GM18499 (cell line): ENCODE data around the gene SLC25A47.

Experiments
- ATAC-seq: cut with Tn5 transposase; IDR thresholded peaks from one replicate; pipeline ENCODE4 v1.9.1; 2021; ENCODE audit warnings: moderate number of reproducible peaks; ENCODE audit not compliant: insufficient read depth, unreplicated experiment

Gene SLC25A47

DNA sequence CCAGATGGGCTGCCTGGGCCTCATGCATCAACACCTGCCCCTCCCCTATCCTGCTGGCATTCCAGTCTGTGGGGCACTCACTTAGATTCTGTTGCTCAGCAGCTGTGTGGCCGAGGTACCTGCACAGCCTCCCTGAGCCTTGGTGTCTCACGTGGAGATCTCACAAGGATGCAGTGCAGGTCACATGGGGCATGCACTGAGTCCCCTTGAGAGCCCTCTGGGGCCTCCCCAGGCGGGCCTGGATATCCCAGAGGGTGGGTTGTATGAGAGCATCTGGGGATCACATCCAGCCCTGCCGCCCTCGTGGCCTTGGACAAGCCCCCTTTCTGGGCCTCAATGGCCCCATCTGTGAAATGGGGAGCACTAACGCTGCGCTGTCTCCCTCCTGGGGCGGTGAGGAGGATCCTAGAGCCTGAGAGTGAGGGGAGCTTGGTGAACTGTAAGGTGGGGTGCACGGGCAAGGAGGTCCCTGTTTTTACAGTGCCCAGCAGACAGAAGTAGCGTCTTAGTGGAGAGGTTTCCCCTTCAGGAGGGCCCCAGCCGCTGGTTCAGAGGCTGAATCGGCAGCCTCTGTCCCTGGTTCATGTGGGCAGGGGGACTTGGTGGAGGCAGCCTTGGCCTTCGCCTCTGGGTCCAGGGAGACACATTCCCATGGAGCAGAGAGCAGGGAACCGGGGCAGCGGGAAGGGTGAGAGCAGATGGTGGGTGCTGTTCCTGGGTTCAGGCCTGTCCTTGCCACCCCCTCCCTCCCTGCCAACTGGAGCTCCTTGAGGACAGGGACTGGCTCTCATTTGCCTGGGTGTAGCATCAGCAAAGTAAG is 791 bp upstream of the SLC25A47 start:
- no peak for ATAC-seq

DNA sequence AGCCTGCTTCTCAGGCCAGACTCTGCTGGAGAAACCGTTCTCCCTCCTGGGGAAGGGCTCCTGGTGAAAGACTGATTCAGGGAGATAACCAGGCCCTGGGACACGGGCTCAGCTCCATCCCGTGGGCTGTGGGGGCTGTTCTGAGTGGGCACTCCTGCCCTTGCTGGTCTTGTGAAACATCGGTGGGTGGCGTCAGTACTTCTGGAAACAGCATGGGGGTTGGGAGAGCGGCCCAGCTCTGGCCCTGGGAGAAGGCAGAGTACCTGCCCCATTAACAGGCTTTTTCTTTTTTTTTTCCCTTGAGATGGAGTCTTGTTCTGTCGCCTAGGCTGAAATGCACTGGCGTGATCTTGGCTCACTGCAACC is 786 bp downstream of the SLC25A47 start:
- ATAC-seq = no peak

DNA sequence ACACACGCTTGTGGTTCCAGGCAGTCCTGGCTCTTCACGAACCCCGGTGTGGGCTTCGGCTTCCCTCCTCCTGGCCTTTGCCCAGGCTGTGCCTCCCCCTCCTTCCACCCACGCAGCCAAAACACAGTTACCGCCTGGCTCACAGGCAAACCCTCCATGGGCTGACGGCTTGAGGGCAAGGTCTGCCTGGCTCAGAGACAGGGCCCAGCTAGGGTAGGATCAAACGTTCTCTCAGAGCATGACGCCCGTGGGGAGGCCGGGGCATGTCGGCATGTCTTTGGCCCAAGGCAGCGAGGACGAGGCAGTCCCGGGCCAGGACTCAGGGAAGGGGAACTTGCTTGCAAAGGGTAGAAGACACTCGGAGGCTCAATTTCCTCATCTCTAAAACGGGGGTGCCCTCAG is 2.1 kb downstream of the SLC25A47 start:
- ATAC-seq = no peak

GRCh38 chr14:100325958-100326357 is 2.8 kb downstream of the SLC25A47 start:
- no peak for ATAC-seq

- ATAC-seq = no peak
Measured at GRCh38 chr14:100327128-100327527, 4.0 kb downstream of the SLC25A47 start.

GRCh38 chr14:100328495-100329163 is 5.5 kb downstream of the SLC25A47 start:
- no peak for ATAC-seq

DNA sequence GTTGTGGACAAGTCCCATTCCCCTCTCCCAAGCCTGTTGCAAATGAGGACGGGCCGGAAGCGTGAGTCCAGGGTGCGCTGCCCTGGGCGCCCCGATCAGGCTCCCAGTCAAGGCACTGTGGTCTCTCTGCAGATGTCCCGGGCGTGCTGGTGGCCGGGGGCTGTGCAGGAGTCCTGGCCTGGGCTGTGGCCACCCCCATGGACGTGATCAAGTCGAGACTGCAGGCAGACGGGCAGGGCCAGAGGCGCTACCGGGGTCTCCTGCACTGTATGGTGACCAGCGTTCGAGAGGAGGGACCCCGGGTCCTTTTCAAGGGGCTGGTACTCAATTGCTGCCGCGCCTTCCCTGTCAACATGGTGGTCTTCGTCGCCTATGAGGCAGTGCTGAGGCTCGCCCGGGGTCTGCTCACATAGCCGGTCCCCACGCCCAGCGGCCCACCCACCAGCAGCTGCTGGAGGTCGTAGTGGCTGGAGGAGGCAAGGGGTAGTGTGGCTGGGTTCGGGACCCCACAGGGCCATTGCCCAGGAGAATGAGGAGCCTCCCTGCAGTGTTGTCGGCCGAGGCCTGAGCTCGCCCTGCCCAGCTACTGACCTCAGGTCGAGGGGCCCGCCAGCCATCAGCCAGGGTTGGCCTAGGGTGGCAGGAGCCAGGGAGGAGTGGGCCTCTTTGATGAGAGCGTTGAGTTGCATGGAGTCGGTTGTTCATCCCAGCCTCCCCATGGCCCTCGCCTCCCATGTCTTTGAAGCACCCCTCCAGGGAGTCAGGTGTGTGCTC is 6.3 kb downstream of the SLC25A47 start:
- no peak for ATAC-seq

GRCh38 chr14:100330007-100330344 is 6.8 kb downstream of the SLC25A47 start:
- ATAC-seq = no peak

DNA sequence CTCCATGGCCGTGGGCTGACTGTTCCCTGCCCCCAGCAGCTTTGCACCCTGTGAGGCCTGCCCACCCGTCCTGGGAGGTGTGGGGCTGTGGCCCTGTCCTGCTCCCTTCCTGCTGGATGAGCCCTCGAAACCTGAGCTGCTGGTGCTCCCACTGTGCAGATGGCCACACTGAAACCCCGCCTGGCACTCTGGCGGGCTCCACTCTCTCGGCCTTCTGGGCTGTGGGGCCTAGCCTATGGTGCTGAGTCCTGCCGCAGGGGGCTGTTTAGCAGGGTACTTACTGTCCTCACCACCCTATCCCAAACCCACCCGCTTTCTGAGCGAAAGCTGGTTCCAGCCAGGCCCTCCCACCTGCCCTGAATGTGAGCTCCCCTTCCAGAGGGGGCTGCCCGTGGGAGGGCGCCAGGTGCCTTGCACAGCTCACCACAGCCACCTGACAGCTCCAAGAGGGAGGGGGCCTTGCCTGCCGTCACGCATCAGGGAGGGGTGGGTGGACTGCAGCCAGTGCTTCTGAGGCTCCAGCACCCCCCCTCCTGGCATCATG is 7.3 kb downstream of the SLC25A47 start:
- ATAC-seq = no peak

GRCh38 chr14:100332071-100332639 is 9.0 kb downstream of the SLC25A47 start:
- no peak for ATAC-seq

DNA sequence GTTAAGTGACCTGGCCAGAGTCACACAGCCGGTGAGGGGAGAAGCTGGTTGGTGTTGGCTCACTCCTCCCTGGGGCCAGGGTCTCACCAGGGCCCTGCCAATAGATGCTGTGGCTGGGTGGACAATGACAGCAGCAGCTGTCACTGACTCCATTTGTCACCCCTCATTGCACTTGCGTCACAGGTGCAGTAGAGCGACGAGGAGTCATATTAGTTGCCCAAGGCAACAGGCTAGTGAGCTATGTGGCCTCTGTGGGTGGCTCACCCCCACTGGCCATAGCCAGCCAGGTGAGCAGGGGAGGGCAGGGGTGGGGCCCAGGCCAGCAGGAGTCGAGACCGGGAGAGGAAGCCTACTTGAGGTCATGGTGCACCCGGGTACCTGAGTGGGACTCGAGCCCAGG is 9.7 kb downstream of the SLC25A47 start:
- no peak for ATAC-seq

GRCh38 chr14:100333311-100333710 is 10.2 kb downstream of the SLC25A47 start:
- no peak for ATAC-seq

- no peak for ATAC-seq
Measured at GRCh38 chr14:100333827-100334226, 10.7 kb downstream of the SLC25A47 start.

GRCh38 chr14:100334904-100335303 is 11.8 kb downstream of the SLC25A47 start:
- ATAC-seq = no peak

DNA sequence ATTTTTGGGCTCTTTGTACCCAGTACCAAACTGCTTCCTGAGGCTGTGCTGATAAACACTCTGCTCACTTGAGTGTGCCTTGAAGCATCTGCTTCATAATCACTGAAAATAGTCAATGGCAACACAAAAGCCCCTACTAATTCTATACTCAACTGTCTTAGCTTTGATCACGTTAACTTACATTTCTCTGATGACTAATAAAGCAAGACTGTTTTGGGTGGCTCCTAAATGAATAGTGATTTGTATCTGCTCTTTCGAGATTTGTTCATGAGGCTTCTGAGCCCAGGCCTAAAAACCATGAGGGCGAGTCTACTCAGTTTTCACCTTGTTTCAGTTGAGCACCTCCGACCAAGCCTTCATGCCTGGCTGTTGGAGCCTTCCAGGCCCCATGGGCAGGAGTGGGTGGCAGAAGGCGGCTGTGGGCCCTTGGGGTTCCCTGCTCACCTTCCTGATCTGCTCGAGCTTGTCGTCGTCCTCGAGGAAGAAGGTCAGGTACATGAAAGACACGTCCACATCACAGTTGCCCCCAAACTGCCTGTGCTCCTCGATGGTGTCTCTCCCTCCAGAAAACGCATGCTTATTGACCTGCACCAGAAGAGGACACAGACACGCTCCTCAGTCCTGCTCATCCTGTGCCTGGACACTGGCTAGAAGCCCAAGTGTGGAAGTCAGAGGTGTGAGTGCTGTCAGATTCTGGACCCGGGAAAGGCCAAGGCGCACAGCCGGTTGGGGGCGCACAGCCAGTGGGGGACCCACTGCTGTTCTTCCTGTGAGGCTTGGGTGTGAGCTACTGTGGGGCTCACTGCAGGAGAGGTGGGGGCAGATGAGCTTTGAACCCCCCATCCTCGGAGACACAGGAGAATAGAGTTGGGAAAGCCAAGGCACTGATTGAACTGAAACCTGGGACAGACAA is 13.7 kb downstream of the SLC25A47 start:
- no peak for ATAC-seq

DNA sequence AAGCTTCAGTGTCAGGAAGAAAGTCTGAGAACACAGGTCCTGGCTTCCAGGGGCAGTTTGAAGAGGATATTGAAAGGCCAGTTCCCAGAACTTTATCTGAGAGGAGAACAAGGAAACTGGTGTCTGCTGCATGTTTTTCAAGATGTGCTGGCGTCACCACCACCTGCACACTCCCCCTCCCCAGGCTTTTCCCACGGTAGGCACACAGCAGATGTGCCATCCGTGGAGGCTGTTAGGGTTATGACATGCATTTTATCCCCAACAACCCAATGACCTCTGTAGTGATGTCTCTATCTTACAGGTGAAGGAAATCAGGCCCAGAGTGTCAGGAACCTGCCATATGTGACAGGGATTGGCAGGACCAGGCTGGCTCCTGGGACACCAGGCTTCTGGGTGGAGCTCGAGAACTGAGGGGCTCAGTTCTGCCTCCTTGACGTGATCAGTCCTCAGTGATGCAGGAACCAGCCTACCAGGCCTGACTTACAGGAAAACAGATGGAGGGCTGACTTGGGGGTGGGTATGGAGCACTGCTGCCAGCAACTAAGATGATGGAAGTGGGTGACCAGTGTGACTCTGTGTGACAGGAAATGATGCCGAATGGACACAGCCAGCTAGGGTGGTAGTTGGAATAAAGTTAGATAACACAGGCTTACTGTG is 16.8 kb downstream of the SLC25A47 start:
- ATAC-seq = no peak

DNA sequence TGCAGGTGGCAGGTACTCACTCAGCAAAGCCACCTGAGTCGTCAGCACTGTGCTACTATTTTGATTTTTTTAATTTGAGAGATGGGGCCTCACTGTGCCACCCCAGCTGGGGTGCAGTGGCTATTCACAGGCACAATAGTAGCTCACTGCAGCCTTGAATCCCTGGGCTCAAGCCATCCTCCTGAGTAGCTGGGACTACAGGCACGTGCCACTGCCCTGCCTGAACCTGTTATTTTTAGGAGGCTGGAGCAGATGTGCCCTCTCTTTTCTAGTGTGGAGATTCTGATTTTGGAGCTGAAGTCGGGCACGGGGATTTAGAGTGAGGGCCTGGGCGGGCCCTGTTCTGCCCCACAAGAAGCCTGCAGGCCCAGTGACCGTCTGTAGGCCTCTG is 17.3 kb downstream of the SLC25A47 start:
- no peak for ATAC-seq

DNA sequence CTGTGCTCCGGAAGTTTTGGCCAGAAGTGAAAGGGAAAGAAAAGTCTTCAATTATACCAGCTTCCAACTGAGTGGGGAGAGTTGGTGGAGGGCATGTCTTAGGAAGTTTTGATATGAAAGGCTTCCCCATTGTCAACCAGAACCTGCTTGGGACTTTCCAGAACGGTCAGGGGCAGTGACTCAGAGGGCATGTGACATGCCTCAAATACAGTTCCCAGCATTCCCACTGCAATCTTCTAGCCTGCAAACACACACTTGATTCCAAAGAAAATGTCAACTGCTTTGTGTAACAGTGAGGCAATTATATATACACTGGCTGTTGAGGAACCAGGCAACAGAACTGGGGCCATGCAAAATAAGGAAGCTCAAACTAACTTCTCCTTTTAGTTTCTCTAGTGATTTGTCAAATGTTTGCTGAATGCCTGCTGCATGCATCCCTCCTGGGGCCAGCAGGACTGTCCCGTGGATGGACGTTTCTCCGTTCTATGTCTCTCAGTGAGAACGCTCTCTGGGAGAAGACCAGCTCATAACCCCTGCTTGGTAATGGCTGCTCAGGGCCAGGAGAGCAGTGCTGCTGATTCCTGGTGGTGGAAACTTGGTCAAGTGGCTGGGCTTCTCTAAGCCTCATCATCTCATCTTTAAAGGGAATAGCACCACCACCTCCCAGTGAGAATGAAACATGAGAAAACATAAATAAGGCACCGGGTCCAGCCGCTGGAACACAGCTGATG is 18.3 kb downstream of the SLC25A47 start:
- no peak for ATAC-seq

DNA sequence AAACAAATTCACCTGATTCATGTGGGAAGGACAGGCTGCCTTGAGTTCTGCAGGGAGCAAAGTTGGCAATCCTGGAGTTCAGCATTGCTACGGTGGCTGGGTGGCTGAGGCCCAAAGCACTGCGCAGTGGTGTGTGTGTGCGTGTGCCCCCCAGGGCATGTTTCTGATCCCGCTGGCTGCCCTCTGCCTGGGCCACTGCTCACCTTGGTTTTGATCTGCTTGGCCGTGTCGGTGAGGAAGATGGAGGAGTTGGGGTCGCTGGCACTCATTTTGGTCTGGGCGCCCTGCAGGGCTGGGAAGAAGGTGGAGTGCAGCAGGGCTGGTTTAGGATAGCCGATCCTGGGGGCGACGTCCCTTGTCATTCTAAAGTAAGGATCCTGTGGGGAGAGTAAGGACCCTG is 19.1 kb downstream of the SLC25A47 start:
- no peak for ATAC-seq
